SK-N-SH treated with all-trans-retinoic acid at 6 μM for 48 hours (cell line): ENCODE data around the gene WFDC5.

Experiments
- ATAC-seq: fragments of 200-7000 bp; cut with Tn5 transposase; 3 replicates; pipeline ENCODE4 v1.9.1; 2020; ENCODE audit warnings: mild to moderate bottlenecking, moderate library complexity
- ARNTL ChIP-seq: fragments of 450-650 bp; formaldehyde crosslinking; IDR thresholded peaks from 2 replicates; pipeline ENCODE4 v1.5.0; 2020; ENCODE audit warnings: low read depth, mild to moderate bottlenecking, moderate library complexity, borderline replicate concordance
- BACH2 ChIP-seq: fragments of 250-450 bp; sonication (Bioruptor Pico); IDR thresholded peaks from 2 replicates; pipeline ENCODE4 v1.9.0; 2021; ENCODE audit warnings: mild to moderate bottlenecking, borderline replicate concordance
- CSDC2 ChIP-seq: fragments of 250-450 bp; sonication (Bioruptor Pico); IDR thresholded peaks from 2 replicates; pipeline ENCODE4 v1.5.0; 2020; ENCODE audit warnings: mild to moderate bottlenecking, moderate library complexity
- ESRRG ChIP-seq: fragments of 250-450 bp; sonication (Bioruptor Pico); IDR thresholded peaks from 2 replicates; pipeline ENCODE4 v1.6.1; 2021; ENCODE audit warnings: mild to moderate bottlenecking
- GLIS3 ChIP-seq: fragments of 250-450 bp; sonication (Bioruptor Pico); IDR thresholded peaks from 2 replicates; pipeline ENCODE4 v1.5.0; 2020; ENCODE audit warnings: mild to moderate bottlenecking, moderate library complexity
- ISL1 ChIP-seq: fragments of 250-450 bp; sonication (Bioruptor Pico); IDR thresholded peaks from 2 replicates; pipeline ENCODE4 v2.1.2; 2022; ENCODE audit warnings: mild to moderate bottlenecking, moderate library complexity
- OSR1 ChIP-seq: fragments of 250-450 bp; sonication (Bioruptor Pico); IDR thresholded peaks from 2 replicates; pipeline ENCODE4 v1.8.0; 2022; ENCODE audit warnings: moderate library complexity, mild to moderate bottlenecking, inconsistent platforms
- PPARA ChIP-seq: fragments of 250-450 bp; sonication (Bioruptor Pico); IDR thresholded peaks from 2 replicates; pipeline ENCODE4 v1.5.0; 2020; ENCODE audit warnings: mild to moderate bottlenecking, borderline replicate concordance
- SNAI2 ChIP-seq: fragments of 250-450 bp; sonication (Bioruptor Pico); IDR thresholded peaks from 2 replicates; pipeline ENCODE4 v1.5.0; 2020; ENCODE audit warnings: mild to moderate bottlenecking, moderate library complexity
- TCF4 ChIP-seq: fragments of 250-450 bp; sonication (Bioruptor Pico); IDR thresholded peaks from 2 replicates; pipeline ENCODE4 v1.8.0; 2021; ENCODE audit warnings: mild to moderate bottlenecking, moderate library complexity, borderline replicate concordance
- TOX ChIP-seq: fragments of 250-450 bp; sonication (Bioruptor Pico); IDR thresholded peaks from 2 replicates; pipeline ENCODE4 v1.8.0; 2021; ENCODE audit warnings: mild to moderate bottlenecking, moderate library complexity, borderline replicate concordance
- ZC3H10 ChIP-seq: fragments of 250-450 bp; sonication (Bioruptor Pico); IDR thresholded peaks from 2 replicates; pipeline ENCODE4 v1.5.1; 2021; ENCODE audit warnings: mild to moderate bottlenecking, moderate library complexity
- ZFP3 ChIP-seq: fragments of 250-450 bp; sonication (Bioruptor Pico); IDR thresholded peaks from 2 replicates; pipeline ENCODE4 v1.5.0; 2020; ENCODE audit warnings: mild to moderate bottlenecking, moderate library complexity
- ZFP30 ChIP-seq: fragments of 450-650 bp; formaldehyde crosslinking; IDR thresholded peaks from 2 replicates; pipeline ENCODE4 v1.5.0; 2022; ENCODE audit warnings: mild to moderate bottlenecking, moderate library complexity
- ZNF565 ChIP-seq: fragments of 450-650 bp; formaldehyde crosslinking; conservative IDR thresholded peaks from 2 replicates; pipeline ENCODE4 v1.5.0; 2020; ENCODE audit warnings: low read depth, mild to moderate bottlenecking, moderate library complexity
- ZNF70 ChIP-seq: fragments of 450-650 bp; formaldehyde crosslinking; IDR thresholded peaks from 2 replicates; pipeline ENCODE4 v1.5.0; 2020; ENCODE audit warnings: mild to moderate bottlenecking, moderate library complexity
- TF ChIP-seq, protein P1 (sequence below): fragments of 250-450 bp; sonication (Bioruptor Pico); IDR thresholded peaks from 2 replicates; pipeline ENCODE4 v1.5.1; 2020; ENCODE audit warnings: low read depth, mild to moderate bottlenecking, moderate library complexity
- TF ChIP-seq, protein P2 (sequence below): fragments of 250-450 bp; sonication (Bioruptor Pico); IDR thresholded peaks from 2 replicates; pipeline ENCODE4 v1.8.0; 2021; ENCODE audit warnings: low read depth, mild to moderate bottlenecking, moderate library complexity, borderline replicate concordance
- TF ChIP-seq, protein P3 (sequence below): fragments of 250-450 bp; sonication (Bioruptor Pico); IDR thresholded peaks from 2 replicates; pipeline ENCODE4 v1.8.0; 2020; ENCODE audit warnings: mild to moderate bottlenecking, moderate library complexity, borderline replicate concordance

WFDC5 gene

DNA sequence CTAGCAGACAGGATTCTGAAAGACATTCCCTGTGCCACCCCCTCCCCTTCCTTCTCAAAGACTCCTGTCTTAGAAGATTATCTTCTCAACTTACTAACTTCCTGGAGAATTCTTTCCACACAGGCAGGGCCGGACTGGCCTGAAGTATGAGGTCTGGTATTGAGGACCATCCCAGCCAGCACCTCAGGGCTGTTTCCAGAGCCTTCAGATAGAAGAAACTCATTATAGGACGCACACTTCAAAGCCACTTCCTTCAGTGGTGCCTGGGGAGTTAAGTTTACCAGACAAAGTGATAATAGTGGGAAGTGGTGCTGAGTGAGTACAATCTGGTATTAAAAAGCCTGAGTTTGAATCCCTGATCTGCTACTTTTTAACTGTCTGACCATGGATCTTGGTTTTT lies 29.7 kb downstream of the WFDC5 start:
- ATAC-seq, result no peak
- no peak for TF ChIP-seq CSDC2 (CRISPR knock-in tag)
- TF ChIP-seq, protein P1, sequence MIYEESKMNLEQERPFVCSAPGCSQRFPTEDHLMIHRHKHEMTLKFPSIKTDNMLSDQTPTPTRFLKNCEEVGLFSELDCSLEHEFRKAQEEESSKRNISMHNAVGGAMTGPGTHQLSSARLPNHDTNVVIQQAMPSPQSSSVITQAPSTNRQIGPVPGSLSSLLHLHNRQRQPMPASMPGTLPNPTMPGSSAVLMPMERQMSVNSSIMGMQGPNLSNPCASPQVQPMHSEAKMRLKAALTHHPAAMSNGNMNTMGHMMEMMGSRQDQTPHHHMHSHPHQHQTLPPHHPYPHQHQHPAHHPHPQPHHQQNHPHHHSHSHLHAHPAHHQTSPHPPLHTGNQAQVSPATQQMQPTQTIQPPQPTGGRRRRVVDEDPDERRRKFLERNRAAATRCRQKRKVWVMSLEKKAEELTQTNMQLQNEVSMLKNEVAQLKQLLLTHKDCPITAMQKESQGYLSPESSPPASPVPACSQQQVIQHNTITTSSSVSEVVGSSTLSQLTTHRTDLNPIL (CRISPR knock-in tag), result no peak
- no peak for TF ChIP-seq SNAI2
- TF ChIP-seq ISL1 (CRISPR knock-in tag), result no peak
- no peak for TF ChIP-seq ZNF565 (CRISPR knock-in tag)
- no peak for TF ChIP-seq PPARA (CRISPR knock-in tag)
- no peak for TF ChIP-seq TOX (CRISPR knock-in tag)
- no peak for TF ChIP-seq OSR1 (CRISPR knock-in tag)
- TF ChIP-seq BACH2 (CRISPR knock-in tag), result no peak
- TF ChIP-seq, protein P2, sequence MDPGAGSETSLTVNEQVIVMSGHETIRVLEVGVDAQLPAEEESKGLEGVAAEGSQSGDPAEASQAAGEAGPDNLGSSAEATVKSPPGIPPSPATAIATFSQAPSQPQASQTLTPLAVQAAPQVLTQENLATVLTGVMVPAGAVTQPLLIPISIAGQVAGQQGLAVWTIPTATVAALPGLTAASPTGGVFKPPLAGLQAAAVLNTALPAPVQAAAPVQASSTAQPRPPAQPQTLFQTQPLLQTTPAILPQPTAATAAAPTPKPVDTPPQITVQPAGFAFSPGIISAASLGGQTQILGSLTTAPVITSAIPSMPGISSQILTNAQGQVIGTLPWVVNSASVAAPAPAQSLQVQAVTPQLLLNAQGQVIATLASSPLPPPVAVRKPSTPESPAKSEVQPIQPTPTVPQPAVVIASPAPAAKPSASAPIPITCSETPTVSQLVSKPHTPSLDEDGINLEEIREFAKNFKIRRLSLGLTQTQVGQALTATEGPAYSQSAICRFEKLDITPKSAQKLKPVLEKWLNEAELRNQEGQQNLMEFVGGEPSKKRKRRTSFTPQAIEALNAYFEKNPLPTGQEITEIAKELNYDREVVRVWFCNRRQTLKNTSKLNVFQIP (CRISPR knock-in tag), result no peak
- no peak for TF ChIP-seq ESRRG (CRISPR knock-in tag)
- TF ChIP-seq, protein P3, sequence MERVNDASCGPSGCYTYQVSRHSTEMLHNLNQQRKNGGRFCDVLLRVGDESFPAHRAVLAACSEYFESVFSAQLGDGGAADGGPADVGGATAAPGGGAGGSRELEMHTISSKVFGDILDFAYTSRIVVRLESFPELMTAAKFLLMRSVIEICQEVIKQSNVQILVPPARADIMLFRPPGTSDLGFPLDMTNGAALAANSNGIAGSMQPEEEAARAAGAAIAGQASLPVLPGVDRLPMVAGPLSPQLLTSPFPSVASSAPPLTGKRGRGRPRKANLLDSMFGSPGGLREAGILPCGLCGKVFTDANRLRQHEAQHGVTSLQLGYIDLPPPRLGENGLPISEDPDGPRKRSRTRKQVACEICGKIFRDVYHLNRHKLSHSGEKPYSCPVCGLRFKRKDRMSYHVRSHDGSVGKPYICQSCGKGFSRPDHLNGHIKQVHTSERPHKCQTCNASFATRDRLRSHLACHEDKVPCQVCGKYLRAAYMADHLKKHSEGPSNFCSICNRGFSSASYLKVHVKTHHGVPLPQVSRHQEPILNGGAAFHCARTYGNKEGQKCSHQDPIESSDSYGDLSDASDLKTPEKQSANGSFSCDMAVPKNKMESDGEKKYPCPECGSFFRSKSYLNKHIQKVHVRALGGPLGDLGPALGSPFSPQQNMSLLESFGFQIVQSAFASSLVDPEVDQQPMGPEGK (CRISPR knock-in tag), result no peak

DNA sequence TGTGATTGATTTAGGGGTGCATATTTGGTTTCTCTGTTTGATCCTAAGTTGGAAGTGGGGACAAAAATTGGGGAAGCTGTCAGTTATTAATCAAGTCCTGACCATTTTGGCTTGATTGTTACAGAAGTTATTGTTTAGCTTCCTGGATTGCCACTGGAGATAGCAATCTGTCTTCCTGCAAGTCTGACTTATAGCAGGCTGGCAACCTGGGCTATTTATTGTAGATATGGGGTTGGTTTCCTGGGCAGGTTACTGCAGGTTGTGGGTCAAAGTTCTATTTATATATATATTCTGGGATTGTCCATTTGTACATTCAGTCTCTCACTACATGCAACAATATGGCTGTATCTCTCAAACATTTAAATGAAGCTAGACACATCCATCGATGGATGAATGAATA lies 31.8 kb downstream of the WFDC5 start:
- ATAC-seq, result no peak
- no peak for TF ChIP-seq SNAI2
- no peak for TF ChIP-seq TOX (CRISPR knock-in tag)

DNA sequence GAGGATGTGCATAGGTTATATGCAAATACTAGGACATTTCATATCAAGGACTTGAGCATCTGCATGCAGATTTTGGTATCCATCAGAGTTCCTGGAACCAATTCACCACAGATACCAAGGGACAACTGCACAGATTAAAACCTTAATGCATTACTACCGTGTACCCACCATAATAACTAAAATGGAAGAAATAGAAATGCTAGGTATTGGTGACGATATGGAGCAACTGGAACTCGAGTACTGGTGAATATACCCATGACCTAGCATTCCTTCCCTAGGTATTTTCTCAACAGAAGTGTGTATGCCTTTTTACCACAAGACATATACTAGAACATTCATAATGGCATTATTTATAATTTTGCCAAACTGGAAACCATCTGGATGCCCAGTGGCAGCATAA lies 32.5 kb downstream of the WFDC5 start:
- ATAC-seq, result no peak
- no peak for TF ChIP-seq PPARA (CRISPR knock-in tag)
- no peak for TF ChIP-seq ZFP3
- no peak for TF ChIP-seq ZC3H10 (CRISPR knock-in tag)
- TF ChIP-seq ESRRG (CRISPR knock-in tag), result no peak
- TF ChIP-seq, protein P3 (CRISPR knock-in tag), result no peak
- no peak for TF ChIP-seq ZNF565 (CRISPR knock-in tag)
- no peak for TF ChIP-seq ISL1 (CRISPR knock-in tag)
- TF ChIP-seq ARNTL (CRISPR knock-in tag), result no peak

DNA sequence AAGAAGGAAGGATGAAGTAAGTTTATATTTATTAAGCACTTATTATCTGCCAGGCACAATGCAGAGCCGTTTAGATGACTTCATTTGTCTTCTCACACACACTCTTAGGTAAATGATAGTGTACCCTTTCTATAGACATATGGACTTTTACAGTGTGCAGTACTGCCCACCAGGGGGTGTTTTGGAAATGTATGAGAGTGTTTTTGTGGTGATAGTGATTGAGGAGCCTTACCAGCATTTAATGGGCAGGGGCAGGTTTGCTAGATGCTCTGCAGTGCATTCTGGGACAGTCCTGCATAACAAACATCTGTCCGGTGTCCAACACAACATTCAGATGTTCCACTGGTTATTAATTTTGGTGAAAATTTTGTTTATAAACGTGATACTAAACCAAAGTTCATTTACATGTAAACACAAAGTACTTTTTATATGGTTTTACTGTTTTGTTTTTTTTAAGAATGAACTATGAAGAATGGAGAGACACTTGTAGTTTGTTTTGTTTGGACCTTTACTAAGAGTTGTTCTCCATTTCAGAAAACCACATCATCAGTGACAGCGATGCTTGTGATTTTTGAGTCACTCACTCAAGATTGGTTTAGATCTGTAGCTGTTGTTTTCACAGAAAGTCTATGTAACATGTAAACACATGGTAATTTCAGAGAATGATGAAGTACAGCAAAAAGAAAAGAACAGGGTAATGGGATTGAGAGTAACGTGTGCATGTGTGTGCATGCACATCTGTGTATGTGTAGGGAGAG lies 33.9 kb downstream of the WFDC5 start:
- ATAC-seq, result peak; percentile 71
- TF ChIP-seq ZFP30 (CRISPR knock-in tag), result no peak
- TF ChIP-seq TOX (CRISPR knock-in tag), result no peak
- TF ChIP-seq, protein P1 (CRISPR knock-in tag), result no peak
- TF ChIP-seq ESRRG (CRISPR knock-in tag), result no peak
- no peak for TF ChIP-seq OSR1 (CRISPR knock-in tag)
- TF ChIP-seq TCF4 (CRISPR knock-in tag), result no peak
- TF ChIP-seq ZNF70 (CRISPR knock-in tag), result no peak
- no peak for TF ChIP-seq GLIS3 (CRISPR knock-in tag)
